ENCODE measurements around the gene PRADC1.
"Not testable (repeated sequence)": the region's sequence is repeated elsewhere in the genome, so short reads cannot be mapped to it uniquely, and the experiment has no call there.

The PRADC1 gene

DNA sequence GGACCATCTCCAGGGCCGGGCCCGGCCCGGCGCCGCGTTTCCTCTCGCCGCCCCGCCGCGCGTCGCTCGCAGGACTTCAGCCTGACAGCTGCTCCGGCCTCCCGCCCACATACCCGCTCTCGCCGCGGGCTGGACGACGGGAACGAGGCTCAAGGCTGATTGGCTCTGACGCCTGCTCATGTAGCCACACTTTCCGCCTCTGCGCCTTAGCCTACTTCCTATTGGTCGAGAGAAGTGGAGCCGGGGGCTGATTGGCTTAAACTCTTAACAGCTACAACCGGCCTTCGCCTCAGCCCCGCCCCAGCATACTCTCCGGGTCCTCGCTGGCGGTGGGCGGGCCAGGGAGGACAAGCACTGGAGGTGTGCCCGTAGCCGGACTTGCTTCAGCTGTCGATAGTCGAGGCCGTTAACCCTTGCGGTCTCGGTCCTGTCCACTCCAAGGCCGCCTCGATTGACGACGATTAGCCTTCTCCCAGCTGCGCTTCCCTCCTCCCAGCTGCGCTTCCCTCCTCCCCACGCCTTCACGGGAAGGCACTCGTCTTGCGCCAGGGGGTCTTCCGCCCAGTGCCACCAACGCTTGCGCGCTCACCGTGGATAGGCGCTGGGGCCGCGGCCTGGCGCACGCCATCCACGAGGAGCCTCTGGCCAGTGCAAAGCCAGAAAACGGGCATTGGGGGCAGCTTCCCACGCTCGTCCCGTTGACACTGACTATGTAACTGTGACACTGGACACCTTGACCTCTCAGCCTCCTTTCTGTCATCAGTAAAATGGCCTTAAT, at the start of gene PRADC1:
TSS of gene PRADC1 (minus strand) at position 86 of the 778 bp plus-strand sequence. CDS start at position 7, 79 bp downstream.
- DNase-seq: peak; percentile 99

DNA sequence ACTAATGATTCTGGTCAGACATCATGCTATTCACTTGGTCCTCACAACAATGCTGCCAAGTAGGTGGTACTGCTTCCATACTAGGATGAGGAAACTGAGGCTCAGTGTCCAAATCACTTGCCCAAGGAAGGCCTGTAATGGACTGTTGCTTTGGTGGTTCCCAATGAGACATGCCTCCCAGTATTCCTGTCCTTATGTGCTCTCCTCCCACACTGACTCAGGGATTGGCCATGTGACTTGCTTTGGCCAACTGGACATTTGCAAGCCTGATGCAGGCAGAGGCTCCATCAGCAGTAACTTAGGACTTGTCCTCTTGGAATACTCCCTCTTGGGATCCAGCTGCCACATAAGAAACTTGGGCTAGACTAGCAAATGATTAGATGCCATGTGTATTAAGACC, 48.2 kb upstream of the PRADC1 start:
- DNase-seq: no peak

DNA sequence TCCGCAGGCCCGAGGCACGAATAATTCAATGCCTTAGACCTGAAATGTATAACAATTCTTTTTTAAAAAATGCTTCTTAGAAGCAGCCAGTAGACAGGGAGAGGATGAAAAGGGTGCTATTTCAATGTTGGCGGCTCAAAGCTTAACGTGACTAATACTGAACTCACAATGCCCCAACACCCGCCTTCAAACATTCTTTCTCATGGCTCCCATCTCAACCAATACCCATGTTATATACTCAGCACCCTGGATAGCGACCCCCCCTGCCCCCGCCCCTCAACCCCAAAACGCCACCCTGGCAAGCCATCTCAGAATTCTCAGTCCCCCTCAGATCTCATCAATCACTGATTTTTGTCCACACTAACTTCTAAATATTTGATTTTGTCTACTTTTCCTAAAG, 46.8 kb upstream of the PRADC1 start:
- DNase-seq: no peak

DNA sequence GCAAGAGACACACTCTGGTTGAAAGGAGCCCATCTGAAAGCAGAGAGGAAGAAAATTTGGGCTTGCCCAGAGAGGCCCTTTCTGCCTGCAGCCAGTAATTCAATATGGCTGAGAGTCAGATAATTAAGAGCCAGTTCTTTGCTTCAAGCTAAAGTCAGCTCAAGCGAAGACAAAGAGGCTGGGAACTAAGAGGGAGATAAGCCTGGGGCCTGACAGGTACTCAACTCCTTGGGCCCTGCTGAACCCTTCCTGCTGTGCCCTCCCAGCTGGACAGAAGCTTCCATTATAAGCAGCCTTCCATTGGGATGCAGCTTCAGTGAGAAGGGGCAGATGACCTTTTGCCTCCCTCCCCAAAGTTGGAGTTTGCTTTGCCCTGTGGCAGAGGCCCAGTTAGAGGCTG, 39.2 kb upstream of the PRADC1 start:
- DNase-seq: no peak

DNA sequence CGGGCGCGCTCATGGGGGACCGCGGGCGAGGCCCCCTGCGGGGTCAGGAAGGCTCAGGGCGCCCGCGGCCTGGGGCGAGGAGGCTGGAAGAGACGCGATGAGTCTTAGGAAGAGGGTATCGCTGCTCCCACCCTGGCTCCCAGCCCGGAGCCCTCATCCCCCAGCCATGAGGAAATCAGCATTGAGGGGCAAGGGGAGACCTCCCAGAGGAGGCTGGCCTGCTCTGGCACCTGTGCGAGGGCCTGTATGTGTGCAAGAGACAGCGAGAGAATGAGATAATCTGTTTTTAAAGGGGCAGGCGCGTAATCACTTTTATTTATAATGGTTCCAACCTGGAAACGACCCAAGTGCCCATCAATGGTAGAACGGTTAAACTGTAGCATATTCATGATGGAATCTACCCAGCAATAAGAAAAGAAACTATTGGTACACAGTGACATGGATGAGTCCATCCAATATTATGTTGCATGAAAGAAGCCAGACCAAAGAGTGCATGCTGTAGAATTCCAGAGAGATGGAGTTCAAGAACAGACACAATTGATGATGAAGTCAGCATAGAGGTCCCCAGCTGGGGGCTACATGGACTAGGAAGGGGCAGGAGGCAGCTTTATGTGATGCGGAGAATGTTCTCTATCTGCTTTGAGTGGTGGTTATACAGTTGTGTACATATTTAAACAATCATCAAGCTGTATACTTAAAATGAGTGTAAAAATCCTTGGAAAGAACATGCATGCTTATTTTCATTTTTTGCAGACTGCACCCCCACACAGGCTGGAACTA, 36.8 kb upstream of the PRADC1 start:
- no peak for DNase-seq

DNA sequence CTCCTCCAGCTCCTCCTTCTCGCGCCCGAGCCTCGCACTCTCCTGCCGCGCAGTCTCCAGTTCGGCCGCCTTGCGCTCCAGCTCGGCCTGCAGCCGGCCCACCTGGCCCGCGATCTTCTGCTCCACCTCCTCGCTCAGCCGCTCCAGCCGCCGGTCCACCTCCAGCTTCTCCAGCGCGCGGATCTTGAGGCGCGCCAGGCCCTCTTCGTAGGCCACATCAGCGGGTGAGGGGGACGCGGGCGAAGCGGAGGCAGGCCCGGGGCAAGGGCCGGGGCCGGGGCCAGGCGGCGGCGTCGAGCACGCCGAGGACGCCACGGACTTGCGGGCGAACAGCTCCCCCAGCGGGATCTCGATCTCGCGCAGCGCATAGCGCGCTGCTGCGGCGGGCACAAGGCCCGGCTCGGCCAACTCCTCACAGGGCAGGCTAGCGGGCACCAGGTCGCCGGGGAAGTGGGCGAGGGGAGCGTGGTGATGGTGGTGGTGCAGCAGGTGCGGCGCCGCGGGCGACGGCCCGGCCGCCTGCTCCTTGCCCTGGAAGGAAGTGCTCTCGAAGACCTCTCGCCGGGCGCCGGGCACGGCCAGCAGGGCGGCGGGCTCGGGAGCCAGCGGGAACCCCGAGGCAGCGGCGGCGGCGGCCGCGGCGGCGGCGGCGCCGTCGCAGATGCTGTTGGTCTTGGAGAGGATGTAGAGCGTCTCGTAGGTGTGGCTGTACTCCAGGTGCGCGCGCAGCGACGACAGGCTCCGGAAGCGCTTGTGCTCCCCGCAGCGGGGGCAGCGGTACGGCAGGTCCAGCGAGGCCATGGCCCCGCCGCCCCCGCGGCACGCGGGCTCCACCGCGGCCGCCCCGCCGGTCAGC, 36.0 kb upstream of the PRADC1 start:
- no peak for DNase-seq

DNA sequence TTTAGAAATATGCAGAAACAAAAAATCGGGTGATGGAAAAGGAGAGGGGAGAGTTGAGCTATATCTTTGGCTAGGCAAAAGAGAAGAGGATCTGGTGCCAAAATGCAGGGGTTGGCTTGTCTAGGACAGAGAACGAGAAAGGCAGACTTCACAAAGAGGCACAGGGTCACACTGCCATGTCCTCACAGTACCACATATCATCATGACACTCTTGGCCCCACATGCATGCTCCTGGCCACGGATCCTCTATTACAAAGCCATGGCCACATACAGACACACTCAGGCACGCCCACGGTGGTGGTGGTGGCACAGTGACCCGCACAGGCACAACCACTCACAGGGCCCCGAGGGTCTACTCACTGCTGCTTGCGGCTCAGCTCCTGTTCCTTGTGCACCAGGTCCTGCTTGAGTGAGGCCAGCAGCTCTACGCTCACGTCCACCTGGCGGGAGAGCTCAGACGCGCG, 35.4 kb upstream of the PRADC1 start:
- DNase-seq: no peak

DNA sequence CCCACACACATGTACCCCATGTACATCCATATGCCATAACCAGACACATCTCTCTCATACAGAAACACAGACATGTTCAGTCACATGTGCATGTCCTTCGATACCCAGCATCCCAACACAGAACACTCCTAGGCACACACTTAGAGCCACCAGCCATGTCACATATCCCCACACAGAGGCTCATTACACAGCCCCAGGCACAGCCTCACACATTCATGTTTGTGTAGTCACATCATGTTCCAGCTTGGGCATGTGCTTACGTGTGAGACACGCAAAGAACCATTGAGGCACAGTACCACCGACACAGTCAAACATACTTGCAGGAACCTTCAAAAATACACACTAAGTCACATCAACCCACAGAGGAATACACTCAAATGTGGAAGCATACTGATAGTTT, 34.0 kb upstream of the PRADC1 start:
- DNase-seq: no peak

DNA sequence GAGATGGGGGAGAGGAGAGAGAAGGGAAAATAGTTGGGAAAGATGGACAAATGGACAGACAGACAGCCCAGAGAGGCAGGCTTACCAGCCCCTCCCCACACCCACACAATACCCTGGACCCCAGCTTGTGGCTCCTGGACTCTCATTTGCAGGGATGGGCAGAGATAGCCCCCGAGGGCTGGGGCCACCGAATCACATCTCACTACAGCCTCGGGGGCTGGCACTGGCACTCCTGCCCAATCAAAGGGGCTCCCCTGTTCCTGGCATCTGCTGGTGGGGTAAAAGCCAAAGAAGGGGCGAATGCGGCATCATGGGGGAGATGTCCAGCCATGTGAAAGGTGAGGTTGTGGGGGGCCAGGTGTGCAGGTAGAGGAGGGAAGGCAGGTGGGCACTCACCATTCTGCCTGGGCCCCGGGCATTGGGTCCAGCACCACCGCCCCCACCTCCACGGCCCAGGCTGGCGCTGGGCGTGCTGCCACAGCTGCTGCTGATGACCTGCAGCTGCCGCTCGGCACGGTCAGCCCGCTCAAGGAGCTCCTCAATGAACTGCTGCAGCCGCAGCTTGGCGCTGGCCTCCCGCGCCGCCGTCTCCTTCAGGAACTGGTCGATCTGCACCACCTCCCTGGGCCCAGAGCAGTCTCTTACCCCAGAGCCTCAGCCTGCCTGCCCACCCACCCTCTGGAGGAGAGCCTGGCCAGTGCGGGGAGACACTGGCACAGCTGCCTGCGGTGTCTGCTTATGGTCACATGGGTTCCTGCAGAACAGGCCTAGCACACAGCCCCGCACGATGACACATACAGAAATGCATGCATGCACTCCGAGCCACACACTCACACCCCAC, 33.2 kb upstream of the PRADC1 start:
- DNase-seq: no peak

DNA sequence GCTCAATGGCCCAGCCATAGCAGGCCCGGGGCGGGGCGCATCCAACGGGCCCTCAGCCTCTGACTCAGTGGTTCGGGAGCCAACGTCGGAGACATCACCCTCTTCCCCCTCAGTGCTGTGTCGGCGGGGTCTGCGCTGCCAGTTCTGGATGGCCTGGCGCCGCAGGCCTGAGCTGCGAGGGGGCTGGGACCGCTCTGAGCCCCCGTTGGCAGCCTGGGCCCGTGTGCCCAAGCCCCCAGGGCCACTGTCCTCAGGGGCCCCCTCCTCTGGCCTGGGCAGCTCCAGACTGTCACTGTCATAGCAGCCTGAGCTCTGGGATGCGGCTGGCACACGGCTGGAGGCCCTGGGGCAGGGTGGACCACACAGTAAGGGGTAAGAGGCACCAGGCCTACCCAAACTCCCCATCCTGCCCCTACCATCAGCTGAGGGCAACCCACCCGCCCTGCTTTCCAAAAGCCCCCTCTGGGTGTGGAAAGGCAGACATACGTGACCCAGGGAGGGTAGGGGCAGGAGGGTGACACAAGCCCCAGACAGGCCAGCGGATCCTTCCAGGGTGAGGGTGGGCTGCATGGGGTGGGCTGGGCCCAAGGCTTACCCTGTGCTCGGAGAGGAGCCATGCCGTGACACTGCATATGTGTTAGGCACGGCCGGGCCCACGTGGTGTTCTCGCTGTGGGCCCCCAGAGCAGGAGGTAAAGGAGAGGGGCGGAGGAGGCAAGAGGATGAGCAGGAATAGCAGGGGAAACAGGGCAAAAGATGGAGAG, 32.4 kb upstream of the PRADC1 start:
- DNase-seq: no peak

DNA sequence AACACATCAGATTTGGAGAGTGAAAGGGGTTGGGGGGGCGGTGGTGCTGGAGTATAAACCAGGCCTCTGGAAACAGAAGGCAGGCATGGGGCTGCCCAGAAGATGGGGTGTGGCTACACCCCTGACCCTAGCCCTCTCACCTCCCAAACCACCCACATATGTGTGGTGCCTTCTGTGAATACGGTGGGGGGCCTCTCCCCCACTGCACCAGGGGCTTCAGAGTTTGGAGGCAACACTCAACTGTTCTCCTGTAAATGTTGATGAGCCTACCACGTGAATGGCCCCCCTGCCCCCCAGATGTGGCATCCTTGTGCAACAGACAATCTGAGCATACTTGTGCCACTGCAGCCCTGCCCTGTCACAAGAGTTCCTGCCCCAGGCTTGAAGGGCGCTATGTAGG, 31.7 kb upstream of the PRADC1 start:
- DNase-seq: no peak

DNA sequence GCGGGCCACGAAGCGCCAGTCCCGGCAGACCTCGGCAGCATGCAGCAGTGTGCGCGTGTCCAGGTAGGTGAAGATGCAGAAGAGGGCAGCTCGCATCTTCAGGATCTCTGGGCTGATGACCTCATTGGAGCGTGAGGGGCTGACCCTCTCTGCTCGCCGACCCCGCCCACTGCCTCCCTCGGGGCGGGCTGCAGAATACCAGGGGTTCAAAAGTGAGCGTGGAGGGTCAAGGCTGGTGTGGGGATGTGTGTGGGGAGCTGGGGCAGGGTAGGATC, 31.2 kb upstream of the PRADC1 start:
- no peak for DNase-seq

DNA sequence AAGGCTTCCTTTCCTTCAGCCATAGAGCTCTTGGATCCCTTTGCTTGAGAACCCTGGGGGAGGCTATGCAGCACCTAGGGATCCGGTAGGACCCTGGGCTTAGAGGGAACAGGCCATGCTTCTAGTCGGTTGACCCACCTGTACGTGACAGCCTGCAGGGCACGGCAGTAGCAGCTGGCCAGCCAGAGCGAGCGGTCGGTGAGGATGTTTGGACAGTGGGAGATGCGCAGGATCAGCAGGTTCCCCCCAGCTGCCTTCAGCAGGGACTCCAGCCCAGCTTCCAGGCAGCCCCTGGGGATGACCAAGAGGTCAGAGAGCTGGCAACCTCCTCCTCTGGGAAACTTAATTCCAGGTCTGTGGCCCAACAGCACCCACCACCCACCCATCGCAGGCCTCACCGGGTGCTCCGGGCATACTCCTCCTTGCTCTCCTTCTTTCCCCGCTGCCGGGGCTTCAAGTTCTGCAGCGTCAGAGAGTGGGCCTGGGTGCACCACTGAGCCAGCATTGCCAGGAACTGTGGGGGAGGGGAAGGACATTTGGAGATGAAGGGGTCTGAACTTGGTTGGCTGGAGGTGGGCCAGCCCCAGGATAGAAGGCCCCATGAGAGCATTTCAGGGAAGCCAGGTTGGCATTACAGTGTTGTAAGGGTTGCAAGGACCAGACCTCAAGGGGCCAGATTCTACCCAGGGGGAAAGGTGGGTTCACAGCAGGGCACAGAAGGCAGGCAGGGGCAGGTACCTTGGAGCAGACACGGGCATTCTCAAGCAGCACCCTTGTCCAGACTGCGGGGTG, 30.7 kb upstream of the PRADC1 start:
- DNase-seq: no peak

DNA sequence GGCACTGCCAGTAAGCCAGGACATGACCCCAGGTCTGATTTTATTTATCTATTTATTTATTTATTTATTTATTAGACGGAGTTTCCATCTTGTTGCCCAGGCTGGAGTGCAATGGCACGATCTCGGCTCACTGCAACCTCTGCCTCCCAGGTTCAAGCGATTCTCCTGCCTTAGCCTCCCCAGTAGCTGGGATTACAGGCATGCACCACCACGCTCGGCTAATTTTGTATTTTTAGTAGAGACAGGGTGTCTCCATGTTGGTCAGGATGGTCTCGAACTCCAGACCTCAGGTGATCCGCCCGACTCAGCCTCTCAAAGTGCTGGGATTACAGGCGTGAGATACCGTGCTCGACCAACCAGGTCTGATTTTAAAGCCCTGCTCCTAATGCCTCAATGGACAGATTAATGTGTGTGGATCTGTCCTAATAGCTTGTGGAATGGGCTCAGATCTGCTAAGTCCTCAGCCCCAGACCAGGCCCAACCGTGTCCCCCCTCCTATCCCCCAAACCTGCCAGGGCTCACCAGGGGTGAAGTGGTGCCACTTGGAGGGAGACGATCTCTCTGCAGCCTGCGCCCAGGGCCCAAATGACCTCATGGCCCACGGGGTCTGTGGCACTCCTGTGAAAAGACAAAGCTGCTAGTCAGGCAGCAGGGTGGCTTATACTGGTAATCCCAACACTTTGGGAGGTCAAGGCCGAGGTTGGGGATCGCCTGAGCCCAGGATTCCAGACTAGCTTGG, 29.8 kb upstream of the PRADC1 start:
- not testable (repeated sequence) for DNase-seq

DNA sequence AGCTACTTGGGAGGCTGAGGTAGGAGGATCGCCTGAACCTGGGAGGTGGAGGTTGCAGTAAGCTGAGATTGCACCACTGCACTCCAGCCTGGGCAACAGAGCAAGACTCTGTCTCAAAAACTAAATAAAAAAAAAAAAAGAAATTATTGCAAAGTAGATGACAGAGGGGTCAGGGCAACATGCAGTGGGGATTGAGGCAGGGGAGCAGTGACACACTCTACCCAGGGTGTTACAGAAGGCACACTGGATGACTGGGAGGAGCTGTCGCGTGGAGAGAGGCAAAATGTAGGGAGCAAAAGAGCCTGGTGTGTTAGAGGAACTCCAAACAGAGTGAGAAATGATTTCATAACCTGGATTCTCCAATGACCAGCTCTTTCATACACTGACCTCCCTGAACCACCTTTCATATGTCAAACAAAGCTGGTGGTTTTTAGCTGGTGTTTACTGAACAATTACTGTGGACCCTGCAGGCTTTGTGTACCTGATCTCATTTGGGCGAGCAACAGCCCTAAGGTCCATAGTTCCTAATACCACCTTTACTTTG, 29.1 kb upstream of the PRADC1 start:
- no peak for DNase-seq

DNA sequence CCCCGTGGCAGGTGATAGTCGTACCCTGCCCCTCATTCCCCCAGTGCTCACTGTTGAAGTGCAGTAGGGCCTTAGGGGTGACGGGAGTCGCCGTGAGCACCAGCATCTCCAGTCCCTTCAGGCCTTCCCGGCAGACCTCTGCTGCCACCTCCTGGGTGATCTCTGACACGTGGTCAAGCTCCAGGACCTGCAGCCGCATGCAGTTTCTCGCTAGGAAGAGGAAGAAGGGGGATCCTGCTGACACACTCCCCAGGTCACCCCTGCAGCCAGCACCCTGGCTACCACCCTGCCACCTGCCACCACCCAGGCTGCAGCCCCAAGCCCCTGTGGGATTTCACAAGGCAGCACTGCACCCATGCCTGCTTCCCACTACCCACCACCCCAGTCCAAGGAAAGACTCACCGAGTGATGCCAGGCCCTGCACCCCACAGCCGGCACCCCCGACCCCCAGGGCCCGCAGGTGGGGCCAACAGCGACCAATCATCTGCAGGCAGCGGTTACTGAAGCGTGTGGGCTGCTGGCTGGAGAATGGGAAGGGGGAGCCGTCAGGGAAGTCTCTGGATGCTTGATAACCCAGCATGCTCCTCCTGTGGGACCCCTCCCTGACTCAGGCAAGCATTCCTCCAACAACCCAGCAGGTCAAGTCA, 27.4 kb upstream of the PRADC1 start:
- peak; percentile 8 to 36 for DNase-seq

DNA sequence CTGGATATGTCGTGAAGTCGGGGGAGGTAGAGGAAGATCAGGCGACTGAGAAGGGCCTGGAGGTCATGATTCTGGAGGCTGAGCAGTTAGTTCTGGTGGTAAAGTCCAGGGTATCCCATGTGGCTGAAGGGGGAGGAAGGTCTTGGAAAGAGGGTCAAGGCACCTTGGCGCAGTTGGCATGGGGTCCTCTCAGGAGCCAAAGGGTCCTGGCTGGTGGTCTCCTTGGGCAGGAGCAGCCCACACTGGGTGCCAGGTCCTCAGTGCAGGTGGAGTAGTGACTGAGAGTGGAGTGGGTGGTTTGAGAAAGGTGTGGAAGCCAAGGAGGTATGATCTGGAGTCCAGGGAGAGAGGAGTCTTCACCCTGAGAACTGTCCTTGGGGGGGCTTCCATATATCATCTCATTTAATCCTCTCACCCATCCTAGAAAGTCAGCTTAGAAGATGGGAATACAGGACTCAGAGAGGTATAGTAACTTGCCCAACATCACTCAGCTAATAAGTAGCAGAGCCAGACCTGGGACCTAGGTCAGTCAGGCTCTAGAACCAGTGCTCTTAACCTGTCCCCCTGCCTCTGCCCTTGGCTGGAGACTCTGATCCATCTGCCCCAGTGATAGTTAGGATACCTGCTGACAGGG, 26.8 kb upstream of the PRADC1 start:
- no peak for DNase-seq

DNA sequence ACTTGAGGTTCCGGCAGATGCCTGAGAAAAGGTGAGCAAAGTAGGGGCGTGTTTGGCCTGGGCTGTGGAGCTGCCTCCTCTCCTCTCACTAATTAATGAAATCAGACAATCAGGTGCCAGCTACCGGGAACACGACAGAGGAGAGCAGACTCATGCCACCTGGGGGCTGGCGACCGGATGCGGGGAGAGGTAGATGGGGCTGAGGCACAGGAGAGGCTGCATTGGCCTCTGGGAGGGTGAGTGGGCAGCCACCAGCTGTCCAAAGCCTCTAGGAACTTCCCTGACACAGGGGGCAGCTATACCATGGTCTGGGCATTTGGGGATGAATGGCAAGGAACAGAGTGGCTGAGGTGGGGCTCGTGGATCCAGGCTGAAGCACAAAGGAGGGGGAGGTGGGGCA, 26.2 kb upstream of the PRADC1 start:
- no peak for DNase-seq

DNA sequence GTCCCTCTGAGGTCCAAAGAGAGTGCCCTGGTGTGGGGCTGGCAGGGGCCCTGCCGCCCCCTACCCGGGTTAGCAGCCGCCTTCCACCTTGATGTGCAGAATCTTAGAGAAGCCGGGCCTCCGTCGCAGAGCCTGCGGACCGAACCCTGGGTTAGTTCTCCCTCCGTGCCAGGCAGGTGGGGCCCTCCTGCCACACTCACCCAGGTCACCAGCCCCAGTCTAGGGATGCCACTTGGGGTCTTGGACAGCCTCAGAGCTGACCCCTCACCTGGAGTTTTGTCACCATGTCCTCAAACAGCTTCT, 25.8 kb upstream of the PRADC1 start:
- DNase-seq: no peak
